GM12872 (cell line): ENCODE data around the gene BMAL2.

ENCODE experiments used
- CTCF ChIP-seq: IDR thresholded peaks from 3 replicates; pipeline ENCODE4 v1.5.1; 2011; ENCODE audit warnings: low read depth, mild to moderate bottlenecking, low read length, moderate library complexity; ENCODE audit not compliant: insufficient read depth

The BMAL2 gene

GRCh38 chr12:27334721-27335082 is 2.1 kb downstream of the BMAL2 start:
- no peak for TF ChIP-seq CTCF

DNA sequence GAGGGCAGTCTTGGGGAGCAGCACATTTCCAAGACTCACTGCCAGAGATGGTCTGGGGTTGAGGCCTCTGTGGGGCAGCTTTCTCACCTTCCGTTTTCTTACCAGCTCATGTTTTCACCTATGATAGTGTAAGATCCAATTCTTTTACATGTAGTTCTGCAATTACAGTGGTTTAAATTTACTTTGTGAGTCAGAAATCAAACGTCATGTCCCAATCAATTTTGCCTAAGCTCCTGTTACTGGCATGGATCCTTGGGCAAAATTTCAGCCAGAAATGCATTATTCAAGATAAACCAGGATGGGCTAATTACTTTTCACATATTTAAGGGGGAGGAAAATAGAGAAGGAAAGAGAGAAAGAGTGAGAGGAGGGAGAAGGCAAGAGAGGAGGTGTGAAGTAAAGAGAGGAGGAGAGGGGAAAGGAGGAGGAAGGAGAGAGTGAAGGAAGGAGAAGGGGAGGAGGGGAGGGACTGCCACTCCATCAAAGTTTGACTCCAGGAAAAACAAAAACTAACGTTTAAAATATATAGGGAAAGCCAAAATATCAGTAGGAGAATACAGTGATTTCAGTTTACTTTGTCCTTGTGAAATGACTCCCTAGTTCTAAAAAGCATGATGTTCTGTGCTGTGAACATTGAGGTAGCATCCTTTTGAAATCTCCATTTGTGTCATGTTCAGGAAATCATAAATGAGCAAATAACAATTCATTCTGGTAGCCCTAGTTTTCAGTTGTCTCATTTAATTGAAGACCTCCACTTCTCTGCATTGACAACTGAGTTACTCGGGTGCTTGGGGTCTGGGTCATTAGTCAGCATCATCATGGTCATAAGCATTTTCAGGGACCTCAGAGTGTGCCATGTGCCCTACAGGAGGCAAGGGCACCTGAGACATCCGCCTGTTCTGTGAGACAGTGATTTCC is 3.0 kb downstream of the BMAL2 start:
- TF ChIP-seq CTCF, result no peak

DNA sequence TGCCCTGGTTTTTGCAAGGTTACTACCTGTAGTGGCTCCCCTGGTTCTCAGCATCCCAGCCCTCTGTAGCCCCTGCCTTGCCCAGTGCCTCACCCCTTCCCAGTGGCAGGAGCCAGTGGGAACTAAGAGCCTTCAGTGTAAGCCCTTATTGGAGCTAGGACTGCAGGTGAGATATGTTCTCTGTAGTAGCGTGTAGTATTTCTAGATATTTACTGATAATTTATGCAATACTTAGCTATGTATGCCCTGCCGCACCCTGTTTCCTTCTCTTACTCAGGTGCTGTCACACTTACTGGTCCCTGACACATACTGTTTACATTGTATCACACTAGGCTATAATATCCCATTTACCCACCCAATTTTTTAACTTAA is 3.6 kb downstream of the BMAL2 start:
- TF ChIP-seq CTCF, result no peak

DNA sequence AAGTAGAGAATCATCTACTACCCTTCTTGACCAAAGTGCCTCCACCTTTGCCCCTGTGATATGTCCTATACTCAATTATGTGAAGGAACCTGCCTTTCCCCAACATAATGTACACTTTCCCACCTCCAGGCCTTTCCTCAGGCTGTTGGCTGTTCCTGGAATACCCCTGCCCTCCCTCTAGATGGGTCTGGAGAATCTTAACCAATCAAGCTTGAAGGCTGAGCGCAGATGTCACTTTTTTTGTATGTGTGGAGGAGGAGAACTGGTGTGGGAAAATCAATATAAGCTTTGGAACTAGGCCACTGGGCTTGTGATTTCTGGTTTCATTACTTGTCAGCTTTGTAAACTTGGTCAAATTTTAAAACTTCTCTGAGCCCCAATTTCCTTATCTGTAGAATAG is 4.7 kb downstream of the BMAL2 start:
- TF ChIP-seq CTCF, result no peak

- TF ChIP-seq CTCF, result no peak
Measured at GRCh38 chr12:27338473-27338872, 5.8 kb downstream of the BMAL2 start.

GRCh38 chr12:27340971-27341370 is 8.3 kb downstream of the BMAL2 start:
- TF ChIP-seq CTCF, result no peak

- TF ChIP-seq CTCF, result no peak
Measured at GRCh38 chr12:27342536-27342935, 9.9 kb downstream of the BMAL2 start.
